Bronchial epithelial cell (primary cell): ENCODE results near the gene ADCY2. TPM values are rescaled to one million over a fixed set of nuclear protein-coding genes. Genes with fewer than 3 reads are reported as not detected.

Experiments used
- DNase-seq: peaks from one replicate; pipeline ENCODE4 v3.0.0-alpha.2; 2010; ENCODE audit warnings: low read depth
- FAIRE-seq: peaks from 2 replicates; lab custom pipeline; 2011; peaks lifted over from hg19 to GRCh38; lab: Jason Lieb, UNC
- H3K27me3 ChIP-seq: 2 replicates; pipeline ENCODE4 v1.5.1; 2011; ENCODE audit warnings: low read length; ENCODE audit not compliant: control insufficient read depth, insufficient read depth
- H3K36me3 ChIP-seq: 2 replicates; pipeline ENCODE4 v1.5.1; 2011; ENCODE audit warnings: low read length; ENCODE audit not compliant: control insufficient read depth, insufficient read depth
- H3K4me3 ChIP-seq: 2 replicates; pipeline ENCODE4 v1.5.1; 2011; ENCODE audit warnings: mild to moderate bottlenecking, low read depth, low read length, control low read depth
- total RNA-seq: library from RNA; depleted of rRNA; stranded (reverse); fragments of >200 nt; gene quantifications from 2 replicates; pipeline ENCODE4 v1.2.1, GENCODE V29; 2014
- TF ChIP-seq, protein P1 (sequence below): IDR thresholded peaks from 2 replicates; pipeline ENCODE4 v1.5.1; 2011; ENCODE audit warnings: mild to moderate bottlenecking, moderate library complexity, low read length, control low read depth, inconsistent platforms; ENCODE audit not compliant: insufficient read depth, severe bottlenecking

Gene ADCY2
- total RNA-seq, 1 donor from 2014 or later = under 0.01 TPM

DNA sequence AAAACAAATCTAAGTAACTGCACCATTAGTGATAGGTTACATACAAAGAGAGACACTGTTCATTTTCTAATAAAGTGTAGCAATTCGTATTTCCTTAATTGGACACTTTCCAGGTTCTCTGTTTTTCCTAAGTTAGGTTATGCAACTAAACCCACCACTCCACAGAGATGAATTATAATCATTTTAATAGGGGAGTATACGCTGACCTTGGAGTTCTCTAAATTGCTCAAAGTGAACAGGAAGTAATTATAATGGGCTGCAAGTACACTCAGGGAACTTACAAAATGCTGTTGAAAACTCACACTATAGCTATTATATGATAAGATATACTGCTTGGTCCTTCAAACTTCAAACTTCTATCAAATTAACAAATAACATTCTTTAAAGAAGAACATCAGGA is 18.2 kb upstream of the ADCY2 start:
- DNase-seq = no peak
- Histone ChIP-seq H3K27me3 (no peaks in the 10 kb centered on the region), H3K4me3 (no peak overlapping the region), H3K36me3 (no peaks in the 10 kb centered on the region)
- FAIRE-seq = no peak
- TF ChIP-seq, protein P1, sequence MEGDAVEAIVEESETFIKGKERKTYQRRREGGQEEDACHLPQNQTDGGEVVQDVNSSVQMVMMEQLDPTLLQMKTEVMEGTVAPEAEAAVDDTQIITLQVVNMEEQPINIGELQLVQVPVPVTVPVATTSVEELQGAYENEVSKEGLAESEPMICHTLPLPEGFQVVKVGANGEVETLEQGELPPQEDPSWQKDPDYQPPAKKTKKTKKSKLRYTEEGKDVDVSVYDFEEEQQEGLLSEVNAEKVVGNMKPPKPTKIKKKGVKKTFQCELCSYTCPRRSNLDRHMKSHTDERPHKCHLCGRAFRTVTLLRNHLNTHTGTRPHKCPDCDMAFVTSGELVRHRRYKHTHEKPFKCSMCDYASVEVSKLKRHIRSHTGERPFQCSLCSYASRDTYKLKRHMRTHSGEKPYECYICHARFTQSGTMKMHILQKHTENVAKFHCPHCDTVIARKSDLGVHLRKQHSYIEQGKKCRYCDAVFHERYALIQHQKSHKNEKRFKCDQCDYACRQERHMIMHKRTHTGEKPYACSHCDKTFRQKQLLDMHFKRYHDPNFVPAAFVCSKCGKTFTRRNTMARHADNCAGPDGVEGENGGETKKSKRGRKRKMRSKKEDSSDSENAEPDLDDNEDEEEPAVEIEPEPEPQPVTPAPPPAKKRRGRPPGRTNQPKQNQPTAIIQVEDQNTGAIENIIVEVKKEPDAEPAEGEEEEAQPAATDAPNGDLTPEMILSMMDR = no peak

DNA sequence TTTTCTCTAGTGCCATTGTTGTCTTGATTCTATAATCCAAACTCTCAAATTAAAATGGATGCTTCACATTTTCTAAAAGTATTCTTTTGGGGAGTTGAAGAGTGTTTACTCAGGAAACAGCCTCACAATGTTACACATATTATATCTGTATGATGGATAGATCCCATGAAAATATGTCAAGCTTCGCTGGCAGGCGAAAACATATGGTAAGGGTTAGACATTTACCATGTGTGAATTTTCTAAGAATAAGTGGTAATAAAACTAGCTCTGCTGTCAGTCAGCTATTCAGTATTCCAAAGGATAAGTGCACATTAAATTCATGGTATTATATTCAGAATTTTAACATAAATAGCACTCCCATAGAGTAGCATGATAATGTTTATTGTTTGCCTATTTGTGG is 13.3 kb upstream of the ADCY2 start:
- FAIRE-seq = no peak
- no peak overlapping the region for H3K4me3 ChIP-seq
- no peaks in the 10 kb centered on the region for H3K36me3 ChIP-seq
- TF ChIP-seq, protein P1 = no peak
- no peak for DNase-seq
- no peaks in the 10 kb centered on the region for H3K27me3 ChIP-seq

GRCh38 chr5:7385681-7386080 is 10.3 kb upstream of the ADCY2 start:
- Histone ChIP-seq H3K36me3 (no peaks in the 10 kb centered on the region), H3K27me3 (no peaks in the 10 kb centered on the region), H3K4me3 (no peak overlapping the region)
- FAIRE-seq (no peak), DNase-seq (no peak)
- TF ChIP-seq, protein P1 = no peak

DNA sequence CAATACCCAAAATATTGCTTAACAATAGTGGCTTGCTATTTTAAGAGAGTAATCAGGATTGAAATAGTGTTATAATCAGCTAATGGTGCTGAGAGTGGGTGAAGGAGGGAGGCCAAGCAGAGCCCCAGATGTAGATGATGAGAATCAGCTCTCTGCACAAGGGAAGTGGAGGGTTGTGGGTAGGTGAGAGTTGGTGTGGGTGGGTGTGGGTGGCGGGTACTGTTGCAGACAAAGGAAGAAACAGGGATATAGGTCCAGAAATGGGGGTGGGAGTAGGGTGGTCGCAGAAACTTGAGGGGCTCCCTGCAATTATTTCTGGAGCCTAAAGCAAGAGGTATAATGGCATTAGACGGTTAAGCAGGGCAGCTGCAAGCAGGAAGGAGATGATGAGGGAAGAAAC is 7.4 kb upstream of the ADCY2 start:
- no peak for FAIRE-seq
- Histone ChIP-seq H3K36me3 (no peaks in the 10 kb centered on the region), H3K4me3 (no peak overlapping the region), H3K27me3 (no peaks in the 10 kb centered on the region)
- DNase-seq = no peak
- TF ChIP-seq, protein P1 = no peak

DNA sequence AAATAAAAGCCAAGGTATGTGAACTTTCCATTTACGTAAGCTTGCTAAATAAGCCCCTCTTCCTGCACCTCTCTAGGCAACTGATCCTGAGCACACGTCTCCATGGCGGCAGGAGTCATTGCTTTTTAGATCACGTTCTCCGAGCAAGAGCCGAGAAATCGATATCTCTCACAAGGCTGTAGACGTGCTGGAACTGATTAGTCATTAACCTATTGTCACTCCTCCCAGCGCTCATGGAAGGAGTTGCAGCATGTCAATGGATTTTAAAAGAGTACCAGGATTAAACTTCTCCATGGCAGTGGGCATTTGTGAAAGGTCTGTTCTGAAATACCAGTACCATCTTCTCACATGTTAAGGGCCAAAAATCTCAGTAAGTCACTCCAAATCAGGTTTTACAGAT is 4.7 kb upstream of the ADCY2 start:
- no peak overlapping the region for H3K4me3 ChIP-seq
- TF ChIP-seq, protein P1 = peak; percentile 28
- FAIRE-seq (no peak), DNase-seq (peak; percentile 54)
- peaks cover 8% of the 10 kb centered on the region for H3K27me3 ChIP-seq
- H3K36me3 ChIP-seq = no peaks in the 10 kb centered on the region
